Suprapubic skin (tissue), 4 donors: ENCODE results near the gene SLC25A13. TPM values are rescaled to one million over a fixed set of nuclear protein-coding genes. Genes with fewer than 3 reads are reported as not detected.

Source experiments
- DNase-seq, 2 donors: peaks; one replicate each; pipeline ENCODE4 v3.0.0-alpha.2; 2019; ENCODE audit warnings: low spot score in 2 of 2
- H3K27ac ChIP-seq: fragments of 200-600 bp; sonication (generic); one replicate; pipeline ENCODE4 v1.5.1; 2019
- H3K27me3 ChIP-seq: fragments of 200-600 bp; sonication (generic); one replicate; pipeline ENCODE4 v1.5.1; 2019
- H3K36me3 ChIP-seq: fragments of 200-600 bp; sonication (generic); one replicate; pipeline ENCODE4 v1.5.1; 2019
- H3K4me1 ChIP-seq: fragments of 200-600 bp; sonication (generic); one replicate; pipeline ENCODE4 v1.5.1; 2019
- H3K4me3 ChIP-seq: fragments of 200-600 bp; sonication (generic); one replicate; pipeline ENCODE4 v1.5.1; 2019; ENCODE audit warnings: mild to moderate bottlenecking
- H3K9me3 ChIP-seq: fragments of 200-600 bp; sonication (generic); one replicate; pipeline ENCODE4 v1.5.1; 2019
- CTCF ChIP-seq, 2 donors: fragments of 200-600 bp in 1 of 2; fragments of 450-650 bp in 1 of 2; sonication (generic) in 1 of 2; IDR thresholded peaks; one replicate each; pipeline ENCODE4 v1.5.1; 2016 to 2019; ENCODE audit warnings: antibody characterized with exemption in 2 of 2, mild to moderate bottlenecking in 1 of 2, moderate library complexity in 1 of 2
- EP300 ChIP-seq: sonication (generic); formaldehyde crosslinking; IDR thresholded peaks from one replicate; pipeline ENCODE4 v1.6.1; 2017; ENCODE audit warnings: antibody characterized with exemption
- POLR2A ChIP-seq, 2 donors: fragments of 450-650 bp; IDR thresholded peaks; one replicate each; pipeline ENCODE4 v1.6.1; 2017; ENCODE audit warnings: antibody characterized with exemption in 2 of 2, mild to moderate bottlenecking in 2 of 2, moderate library complexity in 2 of 2
- POLR2AphosphoS5 ChIP-seq, 3 donors: sonication (generic); formaldehyde crosslinking; IDR thresholded peaks; one replicate each; pipeline ENCODE4 v1.6.1; 2017; ENCODE audit warnings: antibody characterized with exemption in 3 of 3
- WGBS: methylation state at CpG from one replicate; pipeline ENCODE4 v1.1.5; 2018; 5-methylcytosine and 5-hydroxymethylcytosine counted together
- total RNA-seq, 4 donors: library from RNA; depleted of rRNA; stranded (reverse); fragments of >200 nt; gene quantifications; one replicate each; pipeline ENCODE4 v1.1.0, GENCODE V29; 2016

SLC25A13 gene
- total RNA-seq, 4 donors from 2014 or later: 35.6 to 55.8 (median 42.5) TPM

- DNase-seq: no peak
- Histone ChIP-seq H3K4me1 (peaks cover 10% of the 10 kb centered on the region), H3K4me3 (no peak overlapping the region), H3K36me3 (no peaks in the 10 kb centered on the region), H3K27ac (no peak overlapping the region), H3K9me3 (no peaks in the 10 kb centered on the region), H3K27me3 (peaks cover 7% of the 10 kb centered on the region)
- TF ChIP-seq POLR2AphosphoS5 (IDR thresholded peaks at IDR 0.05) (no peak), EP300 (no peak), CTCF (IDR thresholded peaks at IDR 0.05) (no peak), POLR2A (IDR thresholded peaks at IDR 0.05) (no peak)
- WGBS: 65% methylated on average over 1 of the region's 1 CpG
Measured at GRCh38 chr7:96074871-96075270, 247.0 kb downstream of the SLC25A13 start.
